Right atrium auricular region (tissue), 2 donors: ENCODE measurements around the gene RIMOC1. TPM values are rescaled to one million over a fixed set of nuclear protein-coding genes. Genes with fewer than 3 reads are reported as not detected.
A peak's percentile ranks its signal among the peaks of the same experiment; 100 is the strongest.

Source experiments
- DNase-seq: peaks from one replicate; pipeline ENCODE4 v3.0.0-alpha.2; 2019; ENCODE audit warnings: low spot score
- H3K27ac ChIP-seq, 2 donors: fragments of 200-600 bp; sonication (generic); 1 replicate in 1 of 2; 2 replicates in 1 of 2; pipeline ENCODE4 v1.5.1; 2016 to 2019
- H3K27me3 ChIP-seq, 2 donors: fragments of 200-600 bp; sonication (generic); one replicate each; pipeline versions ENCODE4 v1.5.1 to v1.6.0; 2017 to 2019
- H3K36me3 ChIP-seq: fragments of 200-600 bp; sonication (generic); one replicate; pipeline ENCODE4 v1.5.1; 2016
- H3K4me1 ChIP-seq, 2 donors: fragments of 200-600 bp; sonication (generic); one replicate each; pipeline versions ENCODE4 v1.5.1 to v1.6.0; 2017 to 2019
- H3K4me3 ChIP-seq, 2 donors: fragments of 200-600 bp; sonication (generic); 1 replicate in 1 of 2; 2 replicates in 1 of 2; pipeline ENCODE4 v1.5.1; 2017 to 2019; ENCODE audit warnings: mild to moderate bottlenecking in 1 of 2, moderate library complexity in 1 of 2
- H3K9me3 ChIP-seq, 2 donors: fragments of 200-600 bp; sonication (generic); one replicate each; pipeline ENCODE4 v1.5.1; 2019
- CTCF ChIP-seq, 2 donors: fragments of 200-600 bp; sonication (generic); IDR thresholded peaks; one replicate each; pipeline ENCODE4 v1.5.1; 2019; ENCODE audit warnings: antibody characterized with exemption in 2 of 2
- total RNA-seq, 2 donors: library from RNA; depleted of rRNA; stranded (reverse); fragments of >200 nt; gene quantifications; one replicate each; pipeline ENCODE4 v1.1.0, GENCODE V29; 2016

RIMOC1 gene
- 10 to 100 TPM; 11.2 to 13.9 TPM for total RNA-seq

GRCh38 chr5:41903892-41904799 lies at the start of gene RIMOC1:
RIMOC1 (plus strand) TSS chr5:41904344; CDS start chr5:41904368, 24 bp downstream.
- no peaks in the 10 kb centered on the region for H3K36me3 ChIP-seq
- H3K9me3 ChIP-seq: no peaks in the 10 kb centered on the region
- H3K27ac ChIP-seq: peak within 1 kb of the TSS; percentile 89 to 94
- H3K4me1 ChIP-seq: peaks cover 0 to 37% of the 10 kb centered on the region in 2 donors
- peak within 1 kb of the TSS; percentile 81 to 83 for H3K4me3 ChIP-seq
- DNase-seq: peak; percentile 99
- no peak for TF ChIP-seq CTCF (IDR thresholded peaks at IDR 0.05)
- no peaks in the 10 kb centered on the region for H3K27me3 ChIP-seq

- Histone ChIP-seq H3K9me3 (no peaks in the 10 kb centered on the region), H3K4me3 (no peak overlapping the region), H3K27me3 (no peaks in the 10 kb centered on the region), H3K27ac (no peak overlapping the region), H3K36me3 (peaks cover 34% of the 10 kb centered on the region), H3K4me1 (no peaks in the 10 kb centered on the region)
- peak; percentile 75 to 80 for TF ChIP-seq CTCF (IDR thresholded peaks at IDR 0.05)
- DNase-seq: no peak
These were observed 47.3 kb upstream of the RIMOC1 start for GRCh38 chr5:41856644-41857491.

GRCh38 chr5:41857989-41858388 lies 46.2 kb upstream of the RIMOC1 start:
- no peak overlapping the region for H3K4me3 ChIP-seq

GRCh38 chr5:41858890-41859289 lies 45.3 kb upstream of the RIMOC1 start:
- DNase-seq: no peak
- no peak for TF ChIP-seq CTCF (IDR thresholded peaks at IDR 0.05)
- Histone ChIP-seq H3K27ac (no peak overlapping the region), H3K36me3 (peaks cover 21% of the 10 kb centered on the region), H3K27me3 (no peaks in the 10 kb centered on the region), H3K9me3 (no peaks in the 10 kb centered on the region), H3K4me1 (peaks cover 0 to 7% of the 10 kb centered on the region in 2 donors), H3K4me3 (no peak overlapping the region)

More at GRCh38 chr5:41857989-41858388, 46.2 kb upstream of the RIMOC1 start:
- Histone ChIP-seq H3K27ac (no peak overlapping the region), H3K4me1 (no peaks in the 10 kb centered on the region), H3K9me3 (no peaks in the 10 kb centered on the region), H3K36me3 (peaks cover 25% of the 10 kb centered on the region), H3K27me3 (no peaks in the 10 kb centered on the region)
- no peak for DNase-seq
- TF ChIP-seq CTCF (IDR thresholded peaks at IDR 0.05): no peak

GRCh38 chr5:41863871-41864486 lies 40.2 kb upstream of the RIMOC1 start:
- no peak for DNase-seq
- Histone ChIP-seq H3K27ac (no peak overlapping the region), H3K27me3 (no peaks in the 10 kb centered on the region), H3K9me3 (no peaks in the 10 kb centered on the region), H3K4me3 (no peak overlapping the region), H3K4me1 (peaks cover 0 to 17% of the 10 kb centered on the region in 2 donors), H3K36me3 (peaks cover 21% of the 10 kb centered on the region)
- TF ChIP-seq CTCF (IDR thresholded peaks at IDR 0.05): no peak
